Measurements from ENCODE around the gene TAF11.
A peak's percentile ranks its signal among the peaks of the same experiment; 100 is the strongest.
"Not testable (repeated sequence)": the region's sequence is repeated elsewhere in the genome, so short reads cannot be mapped to it uniquely, and the experiment has no call there.

TAF11 gene

GRCh38 chr6:34901930-34902329, 14.1 kb upstream of the TAF11 start:
- no peak for DNase-seq

- DNase-seq, result no peak
Measured at GRCh38 chr6:34900321-34901031, 12.6 kb upstream of the TAF11 start.

- DNase-seq, result not testable (repeated sequence)
Measured at GRCh38 chr6:34899748-34900147, 11.9 kb upstream of the TAF11 start.

GRCh38 chr6:34897716-34898115, 9.9 kb upstream of the TAF11 start:
- no peak for DNase-seq

GRCh38 chr6:34897130-34897529, 9.3 kb upstream of the TAF11 start:
- DNase-seq, result no peak

GRCh38 chr6:34894693-34895092, 6.9 kb upstream of the TAF11 start:
- no peak for DNase-seq

GRCh38 chr6:34891296-34891695, 3.5 kb upstream of the TAF11 start:
- no peak for DNase-seq

- no peak for DNase-seq
Measured at GRCh38 chr6:34890533-34890925, 2.7 kb upstream of the TAF11 start.

GRCh38 chr6:34888874-34889555, 1.2 kb upstream of the TAF11 start, which contains the start of gene ANKS1A:
TSS of gene ANKS1A (plus strand) at chr6:34889255. CDS start at chr6:34889403, 148 bp downstream.
- DNase-seq, result peak; percentile 54 to 62

- DNase-seq, result no peak
Measured at GRCh38 chr6:34888514-34888856, 643 bp upstream of the TAF11 start.

- not testable (repeated sequence) for DNase-seq
Measured at GRCh38 chr6:34885837-34886236, 2.0 kb downstream of the TAF11 start.

GRCh38 chr6:34884996-34885395, 2.8 kb downstream of the TAF11 start:
- DNase-seq, result no peak

GRCh38 chr6:34884073-34884472, 3.8 kb downstream of the TAF11 start:
- not testable (repeated sequence) for DNase-seq

GRCh38 chr6:34877869-34878485, 9.9 kb downstream of the TAF11 start:
- DNase-seq, result no peak

- DNase-seq, result no peak
Measured at GRCh38 chr6:34877259-34877658, 10.6 kb downstream of the TAF11 start.

GRCh38 chr6:34876472-34876871, 11.4 kb downstream of the TAF11 start:
- DNase-seq, result no peak

- DNase-seq, result no peak
Measured at GRCh38 chr6:34875292-34876213, 12.3 kb downstream of the TAF11 start.

- DNase-seq, result no peak
Measured at GRCh38 chr6:34872332-34872731, 15.5 kb downstream of the TAF11 start.

GRCh38 chr6:34871853-34872252, 16.0 kb downstream of the TAF11 start:
- DNase-seq, result no peak

GRCh38 chr6:34867484-34867883, 20.4 kb downstream of the TAF11 start:
- no peak for DNase-seq

- DNase-seq, result no peak
Measured at GRCh38 chr6:34866509-34866908, 21.3 kb downstream of the TAF11 start.

- no peak for DNase-seq
Measured at GRCh38 chr6:34865107-34865506, 22.7 kb downstream of the TAF11 start.

GRCh38 chr6:34864007-34864406, 23.8 kb downstream of the TAF11 start:
- DNase-seq, result no peak
